ENCODE data around the gene SSC4D.

- no peak for TF ChIP-seq ETV6 (CRISPR knock-in tag; IDR thresholded peaks at IDR 0.05)
- no peak for TF ChIP-seq FOXP1 (CRISPR knock-in tag; IDR thresholded peaks at IDR 0.05; ENCODE audit: borderline replicate concordance)
- TF ChIP-seq NR2C2 (CRISPR knock-in tag; IDR thresholded peaks at IDR 0.05) = no peak
- TF ChIP-seq CTCF (IDR thresholded peaks at IDR 0.05) = no peak
- no peak for TF ChIP-seq ESRRA (CRISPR knock-in tag; IDR thresholded peaks at IDR 0.05; ENCODE audit: borderline replicate concordance)
- 0 out of 2 replicates have a peak, but pooled peaks have one; percentile 46 for TF ChIP-seq SP1 (CRISPR knock-in tag; conservative IDR thresholded peaks at IDR 0.05)
- no peak for TF ChIP-seq ATF6 (CRISPR knock-in tag; IDR thresholded peaks at IDR 0.05)
Measured at GRCh38 chr7:76409537-76409936, at the start of gene SSC4D.

Measured in WTC11 (cell line).